GM21723 (cell line): ENCODE results near the gene MBD5.
"Not testable (repeated sequence)": the region's sequence is repeated elsewhere in the genome, so short reads cannot be mapped to it uniquely, and the experiment has no call there.

Experiments
- ATAC-seq: cut with Tn5 transposase; IDR thresholded peaks from one replicate; pipeline ENCODE4 v1.9.1; 2021; ENCODE audit warnings: mild to moderate bottlenecking, moderate library complexity; ENCODE audit not compliant: unreplicated experiment

The MBD5 gene

GRCh38 chr2:148021059-148021861, at the start of gene MBD5:
TSS of gene MBD5 (plus strand) at chr2:148021091.
- peak; percentile 40 for ATAC-seq

- no peak for ATAC-seq
Measured at GRCh38 chr2:147976102-147976501, 44.8 kb upstream of the MBD5 start.

GRCh38 chr2:147977679-147978078, 43.2 kb upstream of the MBD5 start:
- ATAC-seq: no peak

GRCh38 chr2:147980940-147981528, 39.9 kb upstream of the MBD5 start:
- no peak for ATAC-seq

GRCh38 chr2:147989102-147989501, 31.8 kb upstream of the MBD5 start:
- ATAC-seq: no peak

- peak; percentile 91 for ATAC-seq
Measured at GRCh38 chr2:147989809-147990403, 31.0 kb upstream of the MBD5 start.

- not testable (repeated sequence) for ATAC-seq
Measured at GRCh38 chr2:147994965-147995364, 25.9 kb upstream of the MBD5 start.

GRCh38 chr2:147996828-147997227, 24.1 kb upstream of the MBD5 start:
- no peak for ATAC-seq

GRCh38 chr2:147998203-147998602, 22.7 kb upstream of the MBD5 start:
- no peak for ATAC-seq

GRCh38 chr2:147999126-147999525, 21.8 kb upstream of the MBD5 start:
- ATAC-seq: no peak

GRCh38 chr2:148000095-148000494, 20.8 kb upstream of the MBD5 start:
- no peak for ATAC-seq

- ATAC-seq: not testable (repeated sequence)
Measured at GRCh38 chr2:148002420-148002819, 18.5 kb upstream of the MBD5 start.

- no peak for ATAC-seq
Measured at GRCh38 chr2:148006249-148007007, 14.5 kb upstream of the MBD5 start.

GRCh38 chr2:148007219-148007900, 13.5 kb upstream of the MBD5 start:
- ATAC-seq: no peak

GRCh38 chr2:148008411-148008810, 12.5 kb upstream of the MBD5 start:
- ATAC-seq: not testable (repeated sequence)

- no peak for ATAC-seq
Measured at GRCh38 chr2:148013876-148014275, 7.0 kb upstream of the MBD5 start.

- ATAC-seq: no peak
Measured at GRCh38 chr2:148014616-148015015, 6.3 kb upstream of the MBD5 start.

GRCh38 chr2:148020111-148021058, 506 bp upstream of the MBD5 start, which contains the start of gene ORC4:
TSS of gene ORC4 (minus strand) at chr2:148020737. CDS start at chr2:147975958, 44,779 bp downstream.
- ATAC-seq: peak; percentile 80

GRCh38 chr2:148021886-148022285, 995 bp downstream of the MBD5 start:
- no peak for ATAC-seq

GRCh38 chr2:148022351-148022750, 1.5 kb downstream of the MBD5 start:
- ATAC-seq: no peak
